GM19328 (cell line): ENCODE results near the gene SFRP2.

ENCODE experiments used
- ATAC-seq: cut with Tn5 transposase; IDR thresholded peaks from one replicate; pipeline ENCODE4 v1.9.1; 2021; ENCODE audit warnings: mild to moderate bottlenecking, moderate library complexity; ENCODE audit not compliant: unreplicated experiment

The SFRP2 gene

GRCh38 chr4:153777421-153777820, 11.5 kb downstream of the SFRP2 start:
- ATAC-seq, result no peak

- ATAC-seq, result no peak
Observed at GRCh38 chr4:153776601-153777000, 12.3 kb downstream of the SFRP2 start.

- ATAC-seq, result no peak
Observed at GRCh38 chr4:153773236-153773690, 15.6 kb downstream of the SFRP2 start.

DNA sequence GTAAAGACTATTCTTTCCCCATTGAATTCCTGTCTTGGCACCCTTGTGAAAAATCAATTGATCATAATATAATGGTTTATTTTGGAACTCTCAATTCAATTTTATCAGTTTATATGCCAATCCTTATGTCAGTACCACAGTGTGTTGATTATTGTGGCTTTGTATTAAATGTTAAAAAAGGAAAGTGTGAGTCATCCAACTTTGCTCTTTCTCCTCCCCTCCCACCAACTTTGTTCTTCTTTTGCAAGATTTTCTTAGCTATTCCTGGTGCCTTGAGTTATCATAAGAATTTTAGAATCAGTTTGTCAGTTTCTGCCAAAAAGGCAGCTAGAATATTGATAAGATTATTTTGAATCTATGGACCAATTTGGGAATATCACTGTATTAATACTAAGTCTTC, 17.8 kb downstream of the SFRP2 start:
- no peak for ATAC-seq

- ATAC-seq, result no peak
Observed at GRCh38 chr4:153766758-153767157, 22.1 kb downstream of the SFRP2 start.

GRCh38 chr4:153765894-153766293, 23.0 kb downstream of the SFRP2 start:
- ATAC-seq, result no peak

GRCh38 chr4:153764601-153765368, 24.1 kb downstream of the SFRP2 start:
- ATAC-seq, result no peak

DNA sequence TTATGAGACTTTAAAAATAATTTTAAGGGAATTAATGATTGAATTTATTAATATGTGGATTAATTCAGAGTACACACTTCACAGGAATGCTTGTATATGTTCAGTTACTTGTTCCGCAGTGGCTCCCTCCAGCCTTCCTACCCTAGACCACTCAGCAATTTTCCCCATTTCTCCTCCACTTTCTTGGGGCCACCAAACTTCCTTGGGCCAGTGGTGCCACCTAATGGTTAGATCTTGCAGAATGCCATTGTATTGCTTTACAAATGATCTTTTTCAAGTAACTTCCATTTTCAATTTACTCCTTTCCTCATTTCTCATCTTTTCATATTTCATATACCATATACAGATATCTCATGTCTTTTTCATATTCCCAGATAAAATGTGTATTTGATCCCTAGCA, 25.5 kb downstream of the SFRP2 start:
- ATAC-seq, result no peak

DNA sequence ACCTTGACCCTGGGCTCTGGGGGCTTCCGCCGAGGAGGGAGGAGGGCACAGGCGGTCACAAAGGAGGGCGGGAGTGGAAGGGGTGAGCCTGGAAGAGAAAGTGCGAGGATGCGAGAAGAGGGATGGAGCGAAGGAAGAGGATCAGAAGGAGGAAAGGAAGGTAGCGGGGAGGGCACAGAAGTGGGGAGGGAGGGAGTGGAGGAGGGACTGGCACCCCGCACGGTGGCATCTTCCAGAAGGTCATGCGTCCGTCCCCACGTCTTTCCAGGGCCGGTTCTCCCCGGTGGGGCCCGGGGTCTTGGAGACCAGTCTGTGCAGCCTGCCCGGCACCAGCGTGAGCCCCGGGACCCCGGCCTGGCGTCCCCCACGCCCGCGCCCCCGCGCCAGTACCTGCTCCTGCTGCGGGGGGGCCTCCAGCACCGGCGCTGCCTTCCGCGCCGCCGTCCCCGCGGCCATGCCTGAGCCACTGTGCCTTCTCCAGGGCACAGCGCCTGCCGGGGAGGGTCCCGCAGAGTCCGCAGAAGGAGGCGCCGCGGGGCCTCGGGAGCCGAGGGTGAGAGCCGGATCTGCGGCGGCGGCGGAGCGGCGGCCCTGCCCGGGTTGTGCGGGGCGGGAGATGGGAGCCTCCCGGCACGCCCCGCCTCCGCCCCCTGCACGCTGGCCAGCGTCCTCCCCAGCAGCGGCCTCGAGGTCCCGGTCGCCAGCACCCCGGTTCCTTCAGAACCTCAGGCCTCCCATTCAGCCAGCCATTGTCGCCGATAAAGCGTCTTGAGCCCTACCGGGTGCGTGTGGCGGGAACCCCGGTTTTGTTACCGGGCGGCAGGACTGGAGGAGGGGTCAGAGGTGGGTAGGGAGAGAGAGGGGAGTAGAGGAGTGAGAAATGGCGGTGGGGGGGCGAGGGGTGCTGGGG, 29.2 kb downstream of the SFRP2 start, which contains the start of gene RNF175:
Gene RNF175, minus strand, starts transcription at position 618 of the 910 bp plus-strand sequence. Its CDS starts 162 bp downstream, at position 456.
- ATAC-seq, result no peak

DNA sequence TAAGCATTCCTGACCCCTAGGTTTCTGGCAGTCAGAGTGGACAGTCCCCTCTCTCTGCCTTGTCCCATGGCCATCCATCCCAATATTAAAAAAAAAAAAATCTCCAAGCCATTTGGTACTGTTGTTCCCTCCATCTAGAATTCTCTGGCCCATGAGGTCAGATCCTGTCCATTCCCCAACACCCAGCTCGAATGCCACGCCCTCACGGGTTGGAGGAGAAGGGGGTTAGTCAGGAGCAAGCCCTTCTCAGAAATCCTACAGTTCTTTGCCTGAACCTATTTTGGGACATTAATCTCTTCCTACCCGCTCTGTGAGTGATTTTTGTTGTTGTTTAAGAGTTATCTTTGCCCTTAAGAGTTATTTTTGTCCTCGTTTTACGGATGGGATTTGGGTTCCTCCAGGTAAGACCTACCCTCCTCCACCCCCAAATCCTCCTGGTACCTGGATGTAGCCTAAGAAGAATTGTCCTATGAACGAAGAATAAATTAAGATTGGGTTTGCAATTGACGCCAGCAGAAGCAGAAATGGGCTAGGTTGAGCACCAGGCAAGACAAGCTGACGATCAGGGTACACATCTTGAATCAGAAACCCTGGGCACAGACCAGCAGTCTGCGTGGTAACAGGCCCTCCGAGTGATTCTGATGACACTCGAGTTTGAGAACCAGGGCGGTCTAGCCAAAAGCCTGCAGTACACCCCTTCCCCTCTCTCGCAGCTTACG, 30.0 kb downstream of the SFRP2 start:
- no peak for ATAC-seq

- ATAC-seq, result no peak
Observed at GRCh38 chr4:153758136-153758535, 30.7 kb downstream of the SFRP2 start.

DNA sequence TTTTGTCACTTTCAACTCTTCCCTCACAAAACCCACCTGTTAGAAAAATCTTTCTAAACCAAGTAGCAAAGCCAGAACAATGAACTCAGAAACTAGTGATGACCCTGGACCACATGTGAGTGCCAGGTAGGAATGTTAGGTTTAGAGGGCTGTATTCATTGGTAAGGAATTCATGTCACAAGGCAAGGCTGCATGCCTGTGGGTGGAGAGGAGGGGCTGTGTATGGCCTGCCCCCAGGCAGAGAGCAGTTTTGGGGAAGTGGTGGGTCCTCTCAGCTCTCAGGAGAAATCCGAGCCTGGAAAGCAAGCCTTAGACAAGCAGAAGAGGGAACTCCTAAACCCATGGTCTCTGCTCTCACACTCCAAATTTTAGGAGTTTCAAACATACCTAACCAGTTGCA, 31.5 kb downstream of the SFRP2 start:
- no peak for ATAC-seq

DNA sequence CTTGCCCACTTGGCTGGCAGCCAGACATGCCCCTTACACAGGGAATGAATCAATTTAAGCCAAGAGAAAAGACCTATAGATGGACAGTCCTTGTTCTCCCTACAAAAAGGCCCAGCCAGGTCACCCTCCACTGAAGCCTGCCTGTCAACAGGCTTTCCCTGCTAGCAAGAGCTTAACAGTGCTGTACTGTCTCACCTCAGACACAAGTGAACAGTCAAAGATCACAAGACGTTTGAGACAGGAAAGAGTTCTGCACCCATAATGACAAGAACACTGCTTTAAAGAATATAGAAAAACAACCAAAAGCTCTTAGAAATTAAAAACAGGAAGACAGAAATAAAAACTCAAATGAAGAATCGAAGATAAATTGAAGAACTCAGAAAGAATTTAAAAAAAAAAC, 33.7 kb downstream of the SFRP2 start:
- ATAC-seq, result no peak

DNA sequence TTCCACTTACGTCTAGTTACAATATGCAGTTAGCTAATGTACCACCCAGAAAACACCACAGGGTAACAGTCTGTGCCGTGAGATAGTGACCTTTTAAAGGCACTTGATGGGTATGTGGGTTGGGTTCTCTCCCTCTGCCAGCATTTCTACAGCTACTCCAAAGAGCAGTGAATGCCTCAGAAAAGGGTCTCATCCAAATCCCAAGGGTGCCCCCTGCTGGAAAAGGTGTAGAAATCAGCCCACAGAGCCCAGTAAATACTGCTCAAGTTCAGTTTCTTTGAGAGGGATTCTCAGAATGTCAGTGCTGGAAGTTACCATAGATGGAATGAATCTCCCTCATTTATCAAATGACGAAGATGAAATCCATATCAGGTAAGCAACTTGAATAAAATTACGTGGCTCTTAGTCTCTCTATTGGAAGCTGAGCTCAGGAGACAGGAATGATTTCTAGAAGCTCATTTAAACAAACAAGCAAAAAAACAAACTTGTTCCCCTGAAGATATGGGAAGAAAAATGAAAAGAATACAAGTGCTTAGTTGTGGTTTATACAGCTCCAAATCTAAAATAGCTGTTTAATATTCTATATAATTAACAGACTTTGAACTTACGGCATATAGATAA, 38.6 kb downstream of the SFRP2 start:
- ATAC-seq, result peak; percentile 96

DNA sequence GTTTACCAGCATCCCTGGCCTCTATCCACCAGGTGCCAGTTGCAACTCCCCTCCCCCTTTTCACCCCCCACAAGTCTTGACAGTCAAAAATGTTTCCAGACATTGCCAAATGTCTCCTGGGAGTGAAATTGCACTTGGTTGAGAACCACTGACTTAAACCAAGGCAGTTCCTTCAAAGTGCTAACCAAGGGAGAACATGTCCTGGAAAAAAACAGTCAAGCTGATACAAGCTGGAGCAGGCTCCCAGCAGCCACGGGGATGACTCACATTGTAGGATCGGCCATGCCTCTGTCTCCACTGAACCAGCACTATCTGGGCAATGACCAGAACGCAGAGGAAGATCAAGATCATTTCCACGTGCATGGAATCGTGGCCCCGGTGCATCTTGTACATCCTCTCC, 40.5 kb downstream of the SFRP2 start:
- ATAC-seq, result no peak

GRCh38 chr4:153747406-153747955, 41.4 kb downstream of the SFRP2 start:
- no peak for ATAC-seq

GRCh38 chr4:153745651-153746050, 43.2 kb downstream of the SFRP2 start:
- no peak for ATAC-seq

- ATAC-seq, result no peak
Observed at GRCh38 chr4:153741541-153741940, 47.3 kb downstream of the SFRP2 start.

DNA sequence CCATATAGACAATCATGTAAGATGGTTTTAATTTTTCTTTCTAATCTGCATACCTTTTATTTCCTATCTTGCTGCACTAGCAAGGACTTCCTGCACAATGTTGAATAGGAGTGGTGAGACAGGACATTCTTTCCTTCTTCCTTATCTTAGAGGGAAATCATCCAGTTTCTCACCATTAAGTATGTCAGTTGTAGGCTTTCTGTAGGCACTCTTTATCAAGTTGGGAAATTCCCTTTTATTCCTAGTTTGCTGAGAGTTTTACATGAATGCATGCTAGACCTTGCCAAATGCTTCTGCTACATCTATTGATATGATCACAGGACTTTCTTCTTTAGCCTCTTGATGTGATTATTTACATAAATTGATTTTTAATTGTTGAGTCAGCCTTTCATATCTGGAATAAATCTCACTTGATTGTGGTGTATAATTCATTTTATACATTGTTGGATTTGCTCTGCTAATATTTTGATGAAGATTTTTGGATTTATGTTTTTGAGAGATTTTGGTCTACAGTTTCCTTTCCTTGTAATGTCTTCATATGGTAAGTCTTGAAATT, 52.9 kb downstream of the SFRP2 start:
- ATAC-seq, result no peak
